NCI-H2107 treated with DMSO at 0.1 percent for 48 hours (cell line): ENCODE results near the gene CENPU.
"Not testable (repeated sequence)": the region's sequence is repeated elsewhere in the genome, so short reads cannot be mapped to it uniquely, and the experiment has no call there.

Source experiments
- DNase-seq: peaks from one replicate; lab custom pipeline; 2025; ENCODE audit not compliant: unreplicated experiment; lab: John Stamatoyannopoulos, UW

CENPU gene

GRCh38 chr4:184668511-184669114 lies 65.3 kb downstream of the CENPU start:
- no peak for DNase-seq

- DNase-seq: no peak
Measured at GRCh38 chr4:184668096-184668495, 65.8 kb downstream of the CENPU start.

- no peak for DNase-seq
Measured at GRCh38 chr4:184666670-184667069, 67.2 kb downstream of the CENPU start.

- DNase-seq: no peak
Measured at GRCh38 chr4:184664445-184665210, 69.3 kb downstream of the CENPU start.

- no peak for DNase-seq
Measured at GRCh38 chr4:184662236-184662635, 71.7 kb downstream of the CENPU start.

GRCh38 chr4:184660978-184661377 lies 72.9 kb downstream of the CENPU start:
- no peak for DNase-seq

GRCh38 chr4:184657820-184658219 lies 76.1 kb downstream of the CENPU start:
- DNase-seq: not testable (repeated sequence)

- DNase-seq: no peak
Measured at GRCh38 chr4:184657144-184657543, 76.8 kb downstream of the CENPU start.

- DNase-seq: no peak
Measured at GRCh38 chr4:184655889-184656869, 77.7 kb downstream of the CENPU start.

- DNase-seq: no peak
Measured at GRCh38 chr4:184653650-184654049, 80.2 kb downstream of the CENPU start.

- not testable (repeated sequence) for DNase-seq
Measured at GRCh38 chr4:184652681-184653080, 81.2 kb downstream of the CENPU start.

GRCh38 chr4:184651899-184652298 lies 82.0 kb downstream of the CENPU start:
- DNase-seq: no peak

- DNase-seq: peak; percentile 15
Measured at GRCh38 chr4:184649971-184650855, 83.7 kb downstream of the CENPU start.

- DNase-seq: peak; percentile 87
Measured at GRCh38 chr4:184649026-184649970, 84.6 kb downstream of the CENPU start, which contains the start of the genes CASP3 and PRIMPOL. Gene CASP3, minus strand, starts transcription at chr4:184649447. Its CDS starts 10,994 bp downstream, at chr4:184638453. Gene PRIMPOL, plus strand, starts transcription at chr4:184649738. Its CDS starts 7,403 bp downstream, at chr4:184657141.

GRCh38 chr4:184648313-184649025 lies 85.4 kb downstream of the CENPU start:
- peak; percentile 15 for DNase-seq

- no peak for DNase-seq
Measured at GRCh38 chr4:184648054-184648312, 85.9 kb downstream of the CENPU start.

- DNase-seq: no peak
Measured at GRCh38 chr4:184647266-184648053, 86.4 kb downstream of the CENPU start.
